ENCODE measurements around the gene FAM237B.

DNA sequence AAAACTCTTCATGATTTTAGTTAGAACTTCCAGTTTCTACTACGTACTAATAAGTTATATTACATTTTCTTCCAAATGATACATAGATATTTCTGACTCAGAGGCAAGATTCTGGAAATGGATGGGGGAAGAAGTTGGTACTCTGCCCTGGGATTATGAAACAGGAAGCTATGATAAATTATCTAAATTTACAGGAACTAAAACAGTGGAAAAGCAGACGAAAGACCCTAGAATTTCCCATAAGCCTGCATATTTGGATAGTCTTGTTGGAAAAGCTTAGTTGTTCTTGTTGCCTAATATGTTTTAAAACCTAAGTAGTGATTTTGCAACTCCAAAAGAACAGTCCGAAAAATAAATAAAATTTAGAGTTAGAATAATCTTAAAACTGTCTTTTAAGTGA, 54.3 kb downstream of the FAM237B start:
- TF ChIP-seq POLR2AphosphoS2 (conservative IDR thresholded peaks at IDR 0.05; ENCODE audit: low read length) (no peak), RNF2 (IDR thresholded peaks at IDR 0.05; ENCODE audit: borderline replicate concordance, low read depth) (no peak), FOSB (CRISPR knock-in tag; IDR thresholded peaks at IDR 0.05) (no peak), PHF8 (IDR thresholded peaks at IDR 0.05; ENCODE audit: borderline replicate concordance, low read depth) (no peak), CTCF (IDR thresholded peaks at IDR 0.05) (no peak), MAFK (IDR thresholded peaks at IDR 0.05; ENCODE audit: partially characterized antibody) (no peak), SREBF2 (IDR thresholded peaks at IDR 0.05) (no peak), MYC (IDR thresholded peaks at IDR 0.05; ENCODE audit: borderline replicate concordance, low read length) (no peak), POLR2A (IDR thresholded peaks at IDR 0.05; ENCODE audit: low read length) (no peak), JUN (IDR thresholded peaks at IDR 0.05) (no peak), CBX2 (IDR thresholded peaks at IDR 0.05; ENCODE audit: borderline replicate concordance, low read depth) (no peak), ZNF302 (CRISPR knock-in tag; IDR thresholded peaks at IDR 0.05) (no peak), HEYL (CRISPR knock-in tag; IDR thresholded peaks at IDR 0.05) (no peak)
- TF ChIP-seq, protein P1, sequence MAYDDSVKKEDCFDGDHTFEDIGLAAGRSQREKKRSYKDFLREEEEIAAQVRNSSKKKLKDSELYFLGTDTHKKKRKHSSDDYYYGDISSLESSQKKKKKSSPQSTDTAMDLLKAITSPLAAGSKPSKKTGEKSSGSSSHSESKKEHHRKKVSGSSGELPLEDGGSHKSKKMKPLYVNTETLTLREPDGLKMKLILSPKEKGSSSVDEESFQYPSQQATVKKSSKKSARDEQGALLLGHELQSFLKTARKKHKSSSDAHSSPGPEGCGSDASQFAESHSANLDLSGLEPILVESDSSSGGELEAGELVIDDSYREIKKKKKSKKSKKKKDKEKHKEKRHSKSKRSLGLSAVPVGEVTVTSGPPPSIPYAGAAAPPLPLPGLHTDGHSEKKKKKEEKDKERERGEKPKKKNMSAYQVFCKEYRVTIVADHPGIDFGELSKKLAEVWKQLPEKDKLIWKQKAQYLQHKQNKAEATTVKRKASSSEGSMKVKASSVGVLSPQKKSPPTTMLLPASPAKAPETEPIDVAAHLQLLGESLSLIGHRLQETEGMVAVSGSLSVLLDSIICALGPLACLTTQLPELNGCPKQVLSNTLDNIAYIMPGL (CRISPR knock-in tag; IDR thresholded peaks at IDR 0.05; ENCODE audit: borderline replicate concordance): no peak
